ENCODE measurements around the gene GADD45GIP1.

- TF ChIP-seq, protein P1, sequence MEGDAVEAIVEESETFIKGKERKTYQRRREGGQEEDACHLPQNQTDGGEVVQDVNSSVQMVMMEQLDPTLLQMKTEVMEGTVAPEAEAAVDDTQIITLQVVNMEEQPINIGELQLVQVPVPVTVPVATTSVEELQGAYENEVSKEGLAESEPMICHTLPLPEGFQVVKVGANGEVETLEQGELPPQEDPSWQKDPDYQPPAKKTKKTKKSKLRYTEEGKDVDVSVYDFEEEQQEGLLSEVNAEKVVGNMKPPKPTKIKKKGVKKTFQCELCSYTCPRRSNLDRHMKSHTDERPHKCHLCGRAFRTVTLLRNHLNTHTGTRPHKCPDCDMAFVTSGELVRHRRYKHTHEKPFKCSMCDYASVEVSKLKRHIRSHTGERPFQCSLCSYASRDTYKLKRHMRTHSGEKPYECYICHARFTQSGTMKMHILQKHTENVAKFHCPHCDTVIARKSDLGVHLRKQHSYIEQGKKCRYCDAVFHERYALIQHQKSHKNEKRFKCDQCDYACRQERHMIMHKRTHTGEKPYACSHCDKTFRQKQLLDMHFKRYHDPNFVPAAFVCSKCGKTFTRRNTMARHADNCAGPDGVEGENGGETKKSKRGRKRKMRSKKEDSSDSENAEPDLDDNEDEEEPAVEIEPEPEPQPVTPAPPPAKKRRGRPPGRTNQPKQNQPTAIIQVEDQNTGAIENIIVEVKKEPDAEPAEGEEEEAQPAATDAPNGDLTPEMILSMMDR (IDR thresholded peaks at IDR 0.05): no peak
- no peak for TF ChIP-seq POLR2A (IDR thresholded peaks at IDR 0.05)
Observed at GRCh38 chr19:12947702-12948611, 9.1 kb downstream of the GADD45GIP1 start.

Data from right lobe of liver (tissue), 4 donors.